NCI-H2196 (cell line): ENCODE results near the gene LTBP3.
A peak's percentile ranks its signal among the peaks of the same experiment; 100 is the strongest.

ENCODE experiments used
- DNase-seq: peaks from one replicate; lab custom pipeline; 2025; ENCODE audit not compliant: unreplicated experiment; lab: John Stamatoyannopoulos, UW

Gene LTBP3

GRCh38 chr11:65555693-65556231, 2.4 kb downstream of the LTBP3 start:
- peak; percentile 25 for DNase-seq

GRCh38 chr11:65554842-65555430, 3.2 kb downstream of the LTBP3 start:
- DNase-seq = no peak

- no peak for DNase-seq
Measured at GRCh38 chr11:65554057-65554818, 3.9 kb downstream of the LTBP3 start.

GRCh38 chr11:65553301-65554001, 4.7 kb downstream of the LTBP3 start:
- peak; percentile 85 for DNase-seq

- DNase-seq = peak; percentile 70
Measured at GRCh38 chr11:65552388-65552951, 5.7 kb downstream of the LTBP3 start.

GRCh38 chr11:65551572-65552387, 6.4 kb downstream of the LTBP3 start:
- DNase-seq = peak; percentile 90

GRCh38 chr11:65549096-65549495, 9.1 kb downstream of the LTBP3 start:
- no peak for DNase-seq

- no peak for DNase-seq
Measured at GRCh38 chr11:65548395-65548794, 9.8 kb downstream of the LTBP3 start.

- no peak for DNase-seq
Measured at GRCh38 chr11:65547446-65548125, 10.6 kb downstream of the LTBP3 start.

- peak; percentile 92 for DNase-seq
Measured at GRCh38 chr11:65546217-65546958, 11.8 kb downstream of the LTBP3 start.

- DNase-seq = peak; percentile 53
Measured at GRCh38 chr11:65545853-65546216, 12.3 kb downstream of the LTBP3 start.

GRCh38 chr11:65542738-65543390, 15.3 kb downstream of the LTBP3 start:
- DNase-seq = no peak

- DNase-seq = no peak
Measured at GRCh38 chr11:65541093-65541982, 16.8 kb downstream of the LTBP3 start.

- peak; percentile 87 for DNase-seq
Measured at GRCh38 chr11:65540290-65541092, 17.7 kb downstream of the LTBP3 start.

- DNase-seq = peak; percentile 43
Measured at GRCh38 chr11:65539744-65540289, 18.3 kb downstream of the LTBP3 start.

GRCh38 chr11:65538915-65539743, 19.0 kb downstream of the LTBP3 start:
- no peak for DNase-seq
